NCI-H2081 (cell line): ENCODE measurements around the gene PSMA5.
"Not testable (repeated sequence)": the region's sequence is repeated elsewhere in the genome, so short reads cannot be mapped to it uniquely, and the experiment has no call there.

Experiments used
- DNase-seq, 2 experiments: peaks; one replicate each; lab custom pipeline; 2025; lab: John Stamatoyannopoulos, UW

The PSMA5 gene

DNA sequence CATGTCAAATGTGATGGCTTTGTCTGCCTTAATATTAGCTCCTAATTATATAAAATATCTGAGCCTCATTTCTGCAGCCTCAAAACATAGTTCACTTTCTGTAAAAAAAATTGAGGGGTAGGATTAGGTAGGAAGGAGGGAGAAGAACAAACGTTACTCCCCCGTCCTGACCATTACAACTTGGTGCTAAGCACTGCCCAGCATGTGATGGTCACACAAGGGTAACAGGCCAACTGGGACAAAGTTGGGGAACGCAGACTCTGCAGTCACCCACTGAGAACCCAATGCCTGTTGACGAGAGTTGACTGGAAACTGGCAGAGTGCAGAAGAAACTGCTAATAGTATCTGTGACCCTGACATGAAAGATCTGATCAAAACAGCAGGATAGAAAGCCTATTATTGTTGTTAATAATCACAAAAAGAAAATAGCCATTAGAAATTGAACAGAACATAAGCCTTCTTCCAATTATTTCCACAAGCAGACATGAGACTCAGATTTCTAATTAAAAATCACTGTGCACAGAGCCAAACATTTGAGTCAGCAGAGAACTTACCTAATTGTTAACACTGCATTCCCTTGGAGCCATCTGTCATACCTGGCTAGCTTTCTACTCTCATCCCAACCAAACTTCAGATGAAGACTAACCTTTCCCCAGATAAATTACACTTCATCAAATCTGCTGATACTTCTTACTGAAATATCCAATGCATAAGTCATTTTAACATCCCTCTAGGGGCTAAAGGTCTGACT, 34.0 kb downstream of the PSMA5 start:
- no peak for DNase-seq

DNA sequence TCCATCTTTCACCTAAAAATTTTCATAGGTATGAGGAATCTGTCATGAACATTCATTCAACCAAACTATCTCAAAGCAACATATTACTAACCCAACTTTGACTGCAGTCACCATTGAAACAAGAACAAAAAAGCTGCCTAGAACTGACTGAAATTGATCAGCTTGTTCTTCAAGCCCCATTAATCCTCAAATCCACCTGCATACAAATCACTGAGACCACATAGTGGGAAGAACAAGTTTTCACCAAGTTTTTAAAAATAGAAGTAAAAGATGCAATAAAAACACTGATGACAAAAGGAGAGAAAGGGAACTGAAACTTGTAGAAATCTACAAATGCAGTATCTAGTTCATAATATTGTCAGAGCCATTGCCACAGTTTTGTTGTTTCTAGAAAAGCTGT, 34.6 kb downstream of the PSMA5 start:
- no peak for DNase-seq

GRCh38 chr1:109391157-109391556, 35.1 kb downstream of the PSMA5 start:
- DNase-seq, result no peak

DNA sequence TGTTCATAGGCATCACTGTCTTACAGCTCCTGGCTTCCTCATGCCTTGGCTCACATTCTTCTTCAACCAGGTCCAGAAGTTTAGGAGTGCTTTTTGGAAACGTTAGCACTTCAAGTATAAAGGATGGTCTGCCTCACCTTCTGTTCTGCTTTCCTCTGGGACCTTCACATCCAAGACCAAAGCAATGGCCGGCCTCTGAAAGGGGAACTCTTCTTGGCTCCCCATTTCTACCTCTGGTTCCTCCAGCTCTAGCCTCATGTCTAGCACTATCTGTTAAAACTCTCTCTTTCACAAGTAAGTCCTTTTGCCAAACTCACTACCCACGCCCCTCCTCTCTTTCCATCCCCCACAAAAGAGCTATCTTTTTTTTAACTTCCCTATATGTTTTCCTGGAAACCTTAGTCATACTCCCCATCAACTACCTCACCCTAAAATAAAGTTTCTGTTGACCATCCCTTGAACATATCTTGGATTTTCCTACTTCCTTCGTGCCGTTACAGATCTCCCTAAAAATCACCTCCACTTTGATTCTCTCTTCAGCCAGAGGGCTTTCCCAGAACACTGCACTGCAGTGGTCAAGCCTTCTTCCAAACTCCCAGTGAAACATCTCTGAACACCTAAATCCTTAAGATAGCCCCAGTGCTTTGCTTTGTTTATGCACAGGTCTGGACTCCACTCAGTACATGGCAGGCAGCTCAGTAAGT, 36.5 kb downstream of the PSMA5 start:
- DNase-seq, result no peak

DNA sequence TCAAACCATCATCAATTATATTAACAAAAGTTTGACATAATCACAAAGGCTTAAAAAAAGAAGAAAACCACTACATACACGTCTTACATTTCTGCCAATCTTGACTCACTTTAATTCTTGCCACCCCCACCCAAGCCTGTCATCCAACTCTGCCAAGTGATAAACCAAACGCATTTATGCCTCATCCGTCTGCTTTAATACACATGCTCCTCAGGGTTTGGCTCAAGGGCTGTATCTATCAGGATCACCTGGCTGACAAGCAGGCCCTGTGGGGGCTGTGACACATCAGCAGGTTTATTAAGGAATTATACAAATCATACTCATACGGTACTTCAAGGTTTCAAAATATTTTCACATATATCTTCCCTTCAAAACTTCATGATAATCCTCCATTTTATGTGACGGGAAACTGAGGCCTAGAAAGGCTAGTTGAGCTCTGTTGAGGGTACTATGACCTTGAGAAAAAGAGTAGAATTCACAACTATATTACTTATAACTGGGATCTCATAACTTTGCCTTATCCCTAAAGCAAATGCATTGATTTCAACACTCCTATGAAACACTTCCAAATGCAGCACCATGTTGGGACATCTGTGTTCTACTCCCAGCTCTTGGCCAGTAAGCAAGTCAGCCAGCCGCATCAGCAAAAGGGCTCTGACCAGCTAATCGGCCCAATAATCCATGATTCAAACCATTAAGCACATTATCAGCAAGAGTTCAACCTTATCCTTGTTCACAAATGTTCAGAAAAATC, 37.2 kb downstream of the PSMA5 start:
- DNase-seq, result no peak

- no peak for DNase-seq
These were observed 38.0 kb downstream of the PSMA5 start for GRCh38 chr1:109388208-109388711.

DNA sequence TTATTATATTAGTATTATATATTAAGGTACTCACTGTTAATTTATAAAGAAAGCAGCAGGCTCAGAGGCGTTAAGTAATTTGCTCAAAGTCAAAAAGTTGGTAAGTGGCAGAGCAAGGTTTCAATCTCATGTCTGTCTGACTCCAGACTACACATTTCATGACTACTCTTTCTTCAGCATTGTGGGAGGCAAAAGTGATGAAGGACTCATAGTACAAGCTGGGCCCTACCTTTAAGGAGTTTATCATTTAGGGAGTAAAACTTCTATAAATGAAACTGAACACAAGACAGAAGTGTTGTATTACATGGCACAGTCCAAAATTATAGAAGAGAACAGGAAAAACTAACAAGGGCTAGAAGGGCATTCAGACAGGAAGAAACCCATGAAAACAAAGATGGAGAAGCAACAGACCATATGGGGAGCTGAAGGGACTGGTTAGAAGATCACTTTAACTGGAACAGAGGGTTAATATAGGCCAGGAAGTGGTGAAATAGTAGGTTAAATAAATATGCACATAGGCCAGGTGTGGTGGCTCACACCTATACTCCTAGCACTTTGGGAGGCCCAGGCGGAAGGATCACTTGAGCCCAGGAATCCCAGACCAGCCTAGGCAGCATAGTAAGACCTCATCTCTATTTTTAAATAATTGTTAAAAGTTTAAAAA, 40.1 kb downstream of the PSMA5 start:
- no peak for DNase-seq

- DNase-seq, result peak in 1 of 2 experiments; percentile 29
These were observed 40.8 kb downstream of the PSMA5 start for GRCh38 chr1:109385417-109385816.

- no peak for DNase-seq
These were observed 42.4 kb downstream of the PSMA5 start for GRCh38 chr1:109383854-109384253.

DNA sequence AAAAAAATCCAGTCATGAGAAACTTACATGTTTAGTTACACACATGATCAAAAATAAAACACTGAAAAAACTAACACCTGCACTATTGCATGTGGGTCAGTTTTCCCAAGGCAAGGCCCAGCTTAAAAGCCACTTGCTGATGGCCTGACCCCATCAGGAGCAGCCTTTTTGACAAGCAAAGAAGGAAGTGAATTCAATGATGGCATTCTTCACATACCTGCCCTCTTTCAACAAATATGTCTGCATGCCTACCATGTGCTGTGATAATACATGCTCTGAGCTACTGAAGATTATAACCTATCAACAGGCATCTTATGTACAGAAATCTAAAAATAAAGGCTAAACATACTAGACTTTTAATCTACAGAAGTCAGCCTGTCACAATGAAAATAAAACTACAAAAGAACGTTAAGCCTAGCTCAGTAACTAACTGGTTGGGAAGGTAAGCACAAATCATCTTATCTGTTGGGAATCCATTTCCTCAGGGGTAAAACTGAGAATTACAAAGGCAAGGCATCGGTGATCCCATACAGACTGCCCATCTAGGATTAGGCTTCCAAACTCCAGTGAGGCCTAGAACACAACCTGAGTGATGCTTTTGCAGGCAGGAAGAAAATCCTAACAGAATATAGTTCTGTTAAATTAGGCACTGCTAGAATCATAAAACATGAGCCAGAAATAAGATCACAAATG, 43.0 kb downstream of the PSMA5 start:
- DNase-seq, result no peak

DNA sequence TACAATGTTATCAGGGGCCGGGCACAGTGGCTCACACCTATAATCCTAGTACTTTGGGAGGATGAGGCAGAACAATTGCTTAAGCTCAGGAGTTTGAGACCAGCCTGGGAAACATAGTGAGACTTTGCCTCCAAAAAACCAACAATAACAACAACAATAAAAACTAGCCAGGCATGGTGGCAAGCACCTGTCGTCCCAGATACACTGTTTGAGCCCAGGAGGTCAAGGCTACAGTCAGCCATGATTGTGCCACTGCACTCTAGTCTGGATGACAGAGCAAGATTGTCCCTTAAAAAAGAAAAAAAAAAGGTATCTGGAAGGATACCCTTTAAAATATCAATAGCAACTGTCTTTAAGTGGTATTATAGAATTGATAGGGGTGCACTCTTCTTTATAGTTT, 44.7 kb downstream of the PSMA5 start:
- no peak for DNase-seq

DNA sequence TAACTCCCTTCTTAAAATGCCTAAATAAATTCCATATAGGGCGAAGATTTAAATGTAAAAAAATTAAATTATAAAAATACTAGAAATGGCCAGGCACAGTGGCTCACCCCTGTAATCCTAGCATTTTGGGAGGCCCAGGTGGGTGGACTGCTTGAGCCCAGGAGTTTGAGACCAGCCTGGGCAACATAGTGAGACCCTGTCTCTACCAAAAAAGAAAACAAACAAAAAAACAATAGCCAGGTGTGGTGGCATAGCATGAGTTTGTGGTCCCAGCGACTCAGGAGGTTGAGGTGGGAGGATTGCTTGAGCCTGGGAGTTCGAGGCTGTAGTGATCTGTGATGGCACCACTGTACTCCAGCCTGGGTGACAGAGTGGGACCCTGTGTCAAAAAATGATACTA, 46.3 kb downstream of the PSMA5 start:
- no peak for DNase-seq

GRCh38 chr1:109379422-109379821, 46.8 kb downstream of the PSMA5 start:
- DNase-seq, result no peak

- DNase-seq, result no peak
These were observed 48.5 kb downstream of the PSMA5 start for GRCh38 chr1:109377698-109378097.

DNA sequence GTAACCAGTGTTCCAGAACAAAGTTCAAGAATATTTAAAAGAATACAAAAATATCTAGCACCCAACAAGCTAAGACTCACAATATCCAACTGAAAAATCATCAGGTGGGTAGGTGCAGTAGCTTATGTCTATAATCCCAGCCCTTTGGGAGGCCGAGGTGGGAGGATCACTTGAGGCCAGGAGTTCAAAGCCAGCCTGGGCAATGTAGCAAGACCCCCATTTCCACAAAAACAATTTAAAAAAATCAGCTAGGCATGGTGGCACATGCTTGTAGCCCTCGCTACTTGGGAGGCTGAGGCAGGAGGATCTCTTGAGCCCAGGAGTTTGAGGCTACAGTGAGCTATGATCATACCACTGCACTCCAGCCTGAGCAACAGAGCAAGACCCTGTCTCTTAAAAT, 52.6 kb downstream of the PSMA5 start:
- DNase-seq, result not testable (repeated sequence)

GRCh38 chr1:109373126-109373525, 53.1 kb downstream of the PSMA5 start:
- DNase-seq, result no peak

DNA sequence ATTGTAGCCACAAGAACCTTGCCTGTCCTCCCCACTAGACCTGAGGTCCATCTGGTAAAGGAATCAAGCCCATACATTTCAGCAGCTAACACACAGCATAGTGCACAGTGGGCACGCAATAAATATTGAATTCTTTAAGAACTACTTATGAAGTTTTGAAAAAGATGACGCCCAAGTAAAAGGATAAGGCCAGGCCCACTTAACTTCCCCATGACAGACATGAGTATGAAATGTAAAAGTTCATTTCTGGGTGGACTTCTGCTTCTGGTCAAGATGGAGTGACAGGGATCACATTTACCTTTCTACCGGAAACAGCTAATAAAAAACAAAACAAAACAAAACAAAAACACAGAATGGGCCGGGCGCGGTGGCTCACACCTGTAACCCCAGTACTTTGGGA, 54.0 kb downstream of the PSMA5 start:
- no peak for DNase-seq

- no peak for DNase-seq
These were observed 54.9 kb downstream of the PSMA5 start for GRCh38 chr1:109371341-109371739.

DNA sequence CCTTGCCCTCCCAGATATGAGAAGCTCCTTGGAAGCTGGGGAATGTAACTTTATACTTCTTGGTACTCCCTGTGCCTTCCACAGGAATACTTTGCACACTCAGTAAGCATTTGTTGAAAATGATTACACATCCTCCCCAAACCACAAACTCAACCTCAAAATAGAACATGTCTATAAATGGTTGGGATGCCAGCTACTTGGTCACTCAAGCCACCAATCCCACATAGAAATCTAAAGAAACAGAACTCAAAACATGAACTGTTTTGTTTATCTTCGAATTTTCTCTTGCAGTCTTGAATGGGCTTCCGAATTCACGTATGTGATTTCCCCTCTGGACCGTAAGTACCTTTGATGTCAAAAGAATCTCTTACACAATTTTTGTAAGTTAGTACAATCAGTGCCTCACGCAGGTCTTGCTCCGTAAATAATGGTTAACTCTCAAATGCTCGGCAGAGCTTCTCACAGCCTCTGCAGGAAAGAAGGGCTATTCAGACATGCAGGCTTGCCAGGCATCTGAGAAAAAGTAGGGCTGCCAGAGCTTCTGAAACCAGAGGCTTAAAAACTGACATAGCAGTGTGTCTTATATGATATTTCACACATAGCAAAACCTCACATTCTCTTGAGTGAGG, 55.4 kb downstream of the PSMA5 start:
- DNase-seq, result no peak

- no peak for DNase-seq
These were observed 57.0 kb downstream of the PSMA5 start for GRCh38 chr1:109369167-109369746.

- no peak for DNase-seq
These were observed 57.8 kb downstream of the PSMA5 start for GRCh38 chr1:109368464-109368863.
